Mammary epithelial cell (primary cell): ENCODE data around the gene PDZD7.

Source experiments
- CTCF ChIP-seq, 2 donors: IDR thresholded peaks in 1 of 2; conservative IDR thresholded peaks in 1 of 2; 2 replicates each; pipeline ENCODE4 v1.5.1; 2011 to 2012; ENCODE audit warnings: inconsistent platforms in 2 of 2, low read length in 2 of 2, mild to moderate bottlenecking in 2 of 2, control low read depth in 1 of 2, low read depth in 1 of 2; ENCODE audit not compliant: insufficient read depth in 1 of 2; ENCODE audit errors: extremely low read depth in 1 of 2
- EZH2 ChIP-seq: IDR thresholded peaks from 2 replicates; pipeline ENCODE4 v1.6.1; 2012; ENCODE audit warnings: low read length, inconsistent platforms, borderline replicate concordance

GRCh38 chr10:101033276-101033675 is 2.3 kb upstream of the PDZD7 start:
- TF ChIP-seq CTCF (conservative IDR thresholded peaks at IDR 0.05 in 1 of 2, IDR thresholded peaks at IDR 0.05 in 1 of 2; ENCODE audit: extremely low read depth in 1 of 2, insufficient read depth in 1 of 2, low read depth in 1 of 2, low read length in 2 of 2): no peak
- no peak for TF ChIP-seq EZH2
